Stromal cell of bone marrow (primary cell): ENCODE data around the gene GPBP1.
"Not testable (repeated sequence)": the region's sequence is repeated elsewhere in the genome, so short reads cannot be mapped to it uniquely, and the experiment has no call there.

Experiments
- DNase-seq: peaks from one replicate; pipeline ENCODE4 v3.0.0-alpha.2; 2012; ENCODE audit warnings: low read depth

The GPBP1 gene

GRCh38 chr5:57176350-57176857 lies 2.5 kb downstream of the GPBP1 start:
- peak; percentile 62 for DNase-seq

GRCh38 chr5:57177479-57178156 lies 3.8 kb downstream of the GPBP1 start:
- DNase-seq, result no peak

GRCh38 chr5:57178238-57178637 lies 4.4 kb downstream of the GPBP1 start:
- not testable (repeated sequence) for DNase-seq

GRCh38 chr5:57179262-57180200 lies 5.7 kb downstream of the GPBP1 start:
- no peak for DNase-seq

- no peak for DNase-seq
Measured at GRCh38 chr5:57181154-57181553, 7.3 kb downstream of the GPBP1 start.

GRCh38 chr5:57184322-57184721 lies 10.5 kb downstream of the GPBP1 start:
- no peak for DNase-seq

- DNase-seq, result no peak
Measured at GRCh38 chr5:57185313-57185712, 11.5 kb downstream of the GPBP1 start.

- no peak for DNase-seq
Measured at GRCh38 chr5:57186194-57186593, 12.3 kb downstream of the GPBP1 start.

- DNase-seq, result not testable (repeated sequence)
Measured at GRCh38 chr5:57187977-57188376, 14.1 kb downstream of the GPBP1 start.

- no peak for DNase-seq
Measured at GRCh38 chr5:57189515-57189914, 15.7 kb downstream of the GPBP1 start.

GRCh38 chr5:57190593-57190992 lies 16.7 kb downstream of the GPBP1 start:
- no peak for DNase-seq

- DNase-seq, result no peak
Measured at GRCh38 chr5:57191163-57191562, 17.3 kb downstream of the GPBP1 start.

GRCh38 chr5:57191986-57192385 lies 18.1 kb downstream of the GPBP1 start:
- DNase-seq, result no peak

- not testable (repeated sequence) for DNase-seq
Measured at GRCh38 chr5:57192832-57193231, 19.0 kb downstream of the GPBP1 start.

GRCh38 chr5:57193757-57194413 lies 20.0 kb downstream of the GPBP1 start:
- no peak for DNase-seq

- no peak for DNase-seq
Measured at GRCh38 chr5:57194653-57195052, 20.8 kb downstream of the GPBP1 start.

GRCh38 chr5:57195060-57195459 lies 21.2 kb downstream of the GPBP1 start:
- DNase-seq, result no peak

- DNase-seq, result no peak
Measured at GRCh38 chr5:57199866-57200265, 26.0 kb downstream of the GPBP1 start.

- no peak for DNase-seq
Measured at GRCh38 chr5:57202811-57203210, 29.0 kb downstream of the GPBP1 start.

GRCh38 chr5:57207007-57207653 lies 33.3 kb downstream of the GPBP1 start:
- DNase-seq, result no peak

GRCh38 chr5:57207681-57208080 lies 33.8 kb downstream of the GPBP1 start:
- DNase-seq, result no peak
